Measurements from ENCODE around the gene GRM4.
"Not testable (repeated sequence)": the region's sequence is repeated elsewhere in the genome, so short reads cannot be mapped to it uniquely, and the experiment has no call there.

Gene GRM4

DNA sequence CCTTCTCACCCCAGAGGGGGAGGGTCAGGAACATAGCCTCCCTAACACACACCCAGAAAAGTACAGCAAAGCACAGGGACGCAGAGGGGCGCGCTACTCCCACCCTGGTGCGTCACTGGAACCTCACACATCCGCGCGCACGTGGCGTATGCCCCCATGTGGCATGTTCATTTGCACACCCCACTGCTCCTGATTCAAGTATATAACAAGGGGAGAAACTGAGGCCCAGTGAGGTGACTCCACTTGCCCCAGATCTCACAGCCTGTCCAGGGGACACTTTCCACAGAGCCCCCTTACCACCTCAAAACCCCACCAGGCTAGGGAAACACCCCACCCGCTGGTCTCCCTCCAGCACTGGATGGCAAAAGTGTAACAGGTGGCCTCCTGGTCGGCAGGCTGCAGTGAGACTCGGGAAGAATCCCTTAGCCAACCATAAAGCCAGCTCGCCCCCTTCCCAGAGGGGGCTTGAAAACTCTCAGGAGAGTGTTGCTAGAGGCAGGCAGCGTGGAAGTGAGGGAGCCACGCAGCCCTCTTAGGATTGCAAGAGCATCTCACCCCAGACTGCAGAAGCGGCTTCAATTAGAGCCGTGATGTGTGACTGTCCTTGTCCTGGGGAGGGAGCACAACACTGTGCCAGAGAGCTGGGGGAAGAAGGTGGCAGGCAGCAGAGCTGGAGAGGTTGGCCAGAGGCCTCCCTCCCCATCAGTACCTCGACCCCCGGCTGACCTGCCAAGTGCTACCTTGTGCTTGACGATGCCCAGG is at the start of gene GRM4:
GRM4 (minus strand) TSS at position 67 of the 762 bp plus-strand sequence. CDS start 12,591 bp downstream, outside the sequence.
- Histone ChIP-seq H3K9me3 (ENCODE audit: control insufficient read depth, low read length) (no peaks in the 10 kb centered on the region), H3K4me3 (ENCODE audit: low read length) (peak within 1 kb of the TSS; percentile 72), H3K27me3 (replicated peaks; ENCODE audit: control insufficient read depth, insufficient read depth, low read length) (peaks cover 66% of the 10 kb centered on the region), H3K9ac (ENCODE audit: low read length) (no peak within 1 kb of the TSS), H3K36me3 (ENCODE audit: control insufficient read depth, insufficient read depth, low read length, severe bottlenecking) (no peaks in the 10 kb centered on the region), H3K4me1 (ENCODE audit: control insufficient read depth, insufficient read depth, low read length) (no peaks in the 10 kb centered on the region)
- DNase-seq (ENCODE audit: low read depth) = no peak

DNA sequence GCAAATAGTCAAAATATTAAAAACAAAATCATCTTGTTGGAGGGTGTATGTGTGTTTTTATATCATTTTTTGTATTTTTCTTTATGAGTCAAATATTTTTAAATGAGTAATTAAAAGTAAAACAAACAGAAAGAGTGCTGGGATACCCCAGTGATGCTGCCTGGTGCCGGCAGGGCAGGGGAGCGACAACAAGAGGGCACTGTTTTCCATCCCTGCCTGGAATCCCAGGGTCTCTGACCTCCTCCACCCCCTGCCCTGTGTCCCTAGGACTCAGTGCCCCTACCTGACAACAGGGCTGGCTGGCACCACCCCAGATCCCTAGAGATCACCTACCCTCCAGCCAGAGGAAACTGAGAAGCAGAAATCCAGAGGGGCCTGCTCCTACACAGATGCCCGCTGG is 48.9 kb upstream of the GRM4 start:
- H3K4me1 ChIP-seq (ENCODE audit: control insufficient read depth, insufficient read depth, low read length) = peaks cover 6% of the 10 kb centered on the region
- no peaks in the 10 kb centered on the region for H3K9me3 ChIP-seq (ENCODE audit: control insufficient read depth, low read length)
- no peak for DNase-seq (ENCODE audit: low read depth)
- H3K36me3 ChIP-seq (ENCODE audit: control insufficient read depth, insufficient read depth, low read length, severe bottlenecking) = no peaks in the 10 kb centered on the region
- no peak overlapping the region for H3K4me3 ChIP-seq (ENCODE audit: low read length)
- H3K9ac ChIP-seq (ENCODE audit: low read length) = no peak overlapping the region
- H3K27me3 ChIP-seq (replicated peaks; ENCODE audit: control insufficient read depth, insufficient read depth, low read length) = no peaks in the 10 kb centered on the region

DNA sequence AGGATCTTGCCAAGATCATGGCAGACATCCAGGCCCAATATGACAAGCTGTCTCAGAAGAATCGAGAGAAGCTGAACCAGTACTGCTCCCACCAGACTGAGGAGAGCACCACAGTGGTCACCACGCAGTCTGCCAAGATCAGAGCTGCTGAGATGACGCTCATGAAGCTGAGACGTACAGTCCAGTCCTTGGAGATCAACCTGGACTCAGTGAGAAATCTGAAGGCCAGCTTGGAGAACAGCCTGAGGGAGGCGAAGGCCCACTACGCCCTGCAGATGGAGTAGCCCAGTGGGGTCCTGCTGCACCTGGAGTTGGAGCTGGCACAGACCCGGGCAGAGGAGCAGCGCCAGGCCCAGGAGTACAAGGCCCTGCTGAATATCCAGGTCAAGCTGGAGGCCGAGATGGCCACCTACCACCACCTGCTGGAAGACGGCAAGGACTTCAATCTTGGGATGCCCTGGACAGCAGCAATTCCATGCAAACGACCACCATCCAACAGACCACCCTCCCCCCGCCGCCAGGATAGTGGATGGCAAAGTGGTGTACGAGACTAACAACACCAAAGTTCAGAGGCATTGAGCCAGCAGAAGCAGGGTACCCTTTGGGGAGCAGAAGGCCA is 44.7 kb upstream of the GRM4 start:
- Histone ChIP-seq H3K4me1 (ENCODE audit: control insufficient read depth, insufficient read depth, low read length) (no peaks in the 10 kb centered on the region), H3K9ac (ENCODE audit: low read length) (no peak overlapping the region), H3K36me3 (ENCODE audit: control insufficient read depth, insufficient read depth, low read length, severe bottlenecking) (no peaks in the 10 kb centered on the region), H3K4me3 (ENCODE audit: low read length) (no peak overlapping the region), H3K9me3 (ENCODE audit: control insufficient read depth, low read length) (no peaks in the 10 kb centered on the region), H3K27me3 (replicated peaks; ENCODE audit: control insufficient read depth, insufficient read depth, low read length) (no peaks in the 10 kb centered on the region)
- DNase-seq (ENCODE audit: low read depth) = no peak

DNA sequence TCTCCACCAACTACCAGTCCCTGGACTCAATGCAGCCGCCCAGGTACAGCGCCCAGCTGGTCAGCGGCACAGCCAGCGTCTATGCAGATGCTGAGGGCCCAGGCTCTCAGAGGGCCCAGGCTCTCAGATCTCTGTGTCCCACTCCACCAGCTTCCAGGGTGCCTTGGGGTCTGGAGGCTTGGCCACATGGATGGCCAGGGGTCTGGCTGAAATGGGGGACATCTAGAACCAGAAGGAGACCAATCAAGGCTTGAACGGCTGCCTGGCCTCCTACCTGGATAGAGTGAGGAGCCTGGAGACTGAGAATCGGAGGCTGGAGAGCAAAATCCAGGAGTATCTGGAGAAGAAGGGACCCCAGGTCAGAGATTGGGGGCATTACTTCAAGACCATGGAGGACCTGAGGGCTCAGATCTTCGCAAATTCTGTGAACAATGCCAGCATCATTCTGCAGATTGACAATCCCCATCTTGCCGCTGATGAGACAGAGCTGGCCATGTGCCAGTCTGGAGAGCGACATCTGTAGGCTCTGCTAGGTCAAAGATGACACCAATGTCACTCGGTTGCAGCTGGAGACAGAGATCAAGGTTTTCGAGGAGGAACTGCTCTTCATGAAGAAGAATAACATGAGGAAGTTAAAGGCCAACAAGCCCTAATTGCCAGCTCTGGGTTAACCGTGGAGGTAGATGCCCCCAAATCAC is 44.1 kb upstream of the GRM4 start:
- H3K27me3 ChIP-seq (replicated peaks; ENCODE audit: control insufficient read depth, insufficient read depth, low read length) = no peaks in the 10 kb centered on the region
- no peaks in the 10 kb centered on the region for H3K9me3 ChIP-seq (ENCODE audit: control insufficient read depth, low read length)
- no peaks in the 10 kb centered on the region for H3K4me1 ChIP-seq (ENCODE audit: control insufficient read depth, insufficient read depth, low read length)
- no peak overlapping the region for H3K4me3 ChIP-seq (ENCODE audit: low read length)
- H3K9ac ChIP-seq (ENCODE audit: low read length) = no peak overlapping the region
- H3K36me3 ChIP-seq (ENCODE audit: control insufficient read depth, insufficient read depth, low read length, severe bottlenecking) = no peaks in the 10 kb centered on the region
- no peak for DNase-seq (ENCODE audit: low read depth)

DNA sequence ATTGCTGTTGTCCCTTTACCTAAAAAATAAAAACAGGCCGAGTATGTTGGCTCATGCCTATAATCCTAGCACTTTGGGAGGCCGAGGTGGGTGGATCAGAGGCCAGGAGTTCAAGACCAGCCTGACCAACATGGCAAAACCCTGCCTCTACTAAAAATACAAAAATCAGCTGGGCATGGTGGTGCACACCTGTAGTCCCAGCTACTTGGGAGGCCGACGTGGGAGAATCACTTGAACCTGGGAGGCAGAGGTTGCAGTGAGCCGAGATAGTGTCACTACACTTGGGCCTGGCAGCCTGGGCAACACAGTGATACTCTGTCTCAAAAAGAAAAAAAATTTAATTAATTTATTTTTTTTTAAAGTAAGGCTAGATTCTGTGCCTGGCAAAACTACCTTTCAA is 38.8 kb upstream of the GRM4 start:
- not testable (repeated sequence) for H3K4me3 ChIP-seq (ENCODE audit: low read length); H3K36me3 ChIP-seq (ENCODE audit: control insufficient read depth, insufficient read depth, low read length, severe bottlenecking); H3K4me1 ChIP-seq (ENCODE audit: control insufficient read depth, insufficient read depth, low read length); DNase-seq (ENCODE audit: low read depth); H3K9ac ChIP-seq (ENCODE audit: low read length); H3K9me3 ChIP-seq (ENCODE audit: control insufficient read depth, low read length); H3K27me3 ChIP-seq (replicated peaks; ENCODE audit: control insufficient read depth, insufficient read depth, low read length)

DNA sequence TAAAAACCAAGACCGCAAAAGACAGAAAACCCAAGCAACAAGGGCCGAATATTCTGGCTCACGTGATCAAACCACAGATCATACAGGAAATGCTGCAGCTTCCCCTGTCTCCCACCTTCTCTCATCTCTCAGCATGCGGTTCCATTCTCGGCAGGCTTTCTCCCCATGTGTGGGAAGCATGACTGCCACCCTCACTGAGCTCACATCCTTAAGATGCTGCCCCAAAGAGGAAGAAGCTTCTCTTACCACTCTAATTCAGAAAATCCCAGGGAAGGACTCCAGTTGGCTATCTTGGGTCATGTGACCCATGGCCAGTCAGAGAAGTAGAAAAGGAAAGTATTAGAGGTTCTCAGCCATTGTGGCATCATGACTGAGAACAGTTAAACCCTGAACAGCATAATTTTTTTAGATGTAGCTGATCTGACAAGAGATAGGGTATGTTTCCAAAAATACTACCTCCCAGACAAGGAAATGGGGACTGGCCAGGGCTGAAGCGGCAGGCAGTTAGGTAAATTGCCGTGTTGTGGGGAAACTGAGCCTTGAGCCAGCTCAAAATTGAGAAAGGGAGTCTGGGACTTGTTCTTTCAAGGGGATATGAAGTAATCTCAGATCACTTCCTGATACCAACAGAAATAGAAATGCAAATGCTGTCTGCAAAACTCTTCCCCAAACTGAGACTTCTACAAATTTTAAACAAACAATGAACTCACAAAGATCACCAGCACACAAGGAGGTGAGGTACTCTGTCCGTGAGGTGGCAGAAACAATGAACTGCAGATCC is 37.1 kb upstream of the GRM4 start:
- Histone ChIP-seq H3K9ac (ENCODE audit: low read length) (no peak overlapping the region), H3K4me3 (ENCODE audit: low read length) (no peak overlapping the region), H3K36me3 (ENCODE audit: control insufficient read depth, insufficient read depth, low read length, severe bottlenecking) (no peaks in the 10 kb centered on the region), H3K27me3 (replicated peaks; ENCODE audit: control insufficient read depth, insufficient read depth, low read length) (peaks cover 17% of the 10 kb centered on the region), H3K4me1 (ENCODE audit: control insufficient read depth, insufficient read depth, low read length) (no peaks in the 10 kb centered on the region), H3K9me3 (ENCODE audit: control insufficient read depth, low read length) (peaks cover 8% of the 10 kb centered on the region)
- no peak for DNase-seq (ENCODE audit: low read depth)

DNA sequence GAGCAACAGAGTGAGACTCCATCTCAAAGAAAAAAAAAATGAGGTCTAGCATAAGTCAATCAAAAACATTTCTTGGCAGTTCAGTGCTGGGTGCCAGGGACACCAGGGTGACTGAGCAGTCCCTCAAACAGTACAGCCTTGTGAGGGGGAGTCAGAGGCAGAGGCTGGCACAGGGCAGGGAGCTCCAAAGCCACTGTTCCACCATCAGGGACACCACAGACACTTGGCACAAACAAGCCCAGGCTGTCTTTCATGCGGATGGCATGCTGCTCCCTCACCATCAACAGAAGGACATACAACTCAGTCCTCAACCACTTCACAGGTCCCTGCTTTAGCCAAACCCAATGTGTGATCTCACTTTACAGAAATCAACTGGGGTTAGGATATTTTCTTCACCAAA is 36.0 kb upstream of the GRM4 start:
- H3K4me1 ChIP-seq (ENCODE audit: control insufficient read depth, insufficient read depth, low read length) = no peaks in the 10 kb centered on the region
- H3K4me3 ChIP-seq (ENCODE audit: low read length) = no peak overlapping the region
- peaks cover 8% of the 10 kb centered on the region for H3K9me3 ChIP-seq (ENCODE audit: control insufficient read depth, low read length)
- H3K9ac ChIP-seq (ENCODE audit: low read length) = no peak overlapping the region
- H3K36me3 ChIP-seq (ENCODE audit: control insufficient read depth, insufficient read depth, low read length, severe bottlenecking) = no peaks in the 10 kb centered on the region
- DNase-seq (ENCODE audit: low read depth) = no peak
- H3K27me3 ChIP-seq (replicated peaks; ENCODE audit: control insufficient read depth, insufficient read depth, low read length) = peaks cover 17% of the 10 kb centered on the region

DNA sequence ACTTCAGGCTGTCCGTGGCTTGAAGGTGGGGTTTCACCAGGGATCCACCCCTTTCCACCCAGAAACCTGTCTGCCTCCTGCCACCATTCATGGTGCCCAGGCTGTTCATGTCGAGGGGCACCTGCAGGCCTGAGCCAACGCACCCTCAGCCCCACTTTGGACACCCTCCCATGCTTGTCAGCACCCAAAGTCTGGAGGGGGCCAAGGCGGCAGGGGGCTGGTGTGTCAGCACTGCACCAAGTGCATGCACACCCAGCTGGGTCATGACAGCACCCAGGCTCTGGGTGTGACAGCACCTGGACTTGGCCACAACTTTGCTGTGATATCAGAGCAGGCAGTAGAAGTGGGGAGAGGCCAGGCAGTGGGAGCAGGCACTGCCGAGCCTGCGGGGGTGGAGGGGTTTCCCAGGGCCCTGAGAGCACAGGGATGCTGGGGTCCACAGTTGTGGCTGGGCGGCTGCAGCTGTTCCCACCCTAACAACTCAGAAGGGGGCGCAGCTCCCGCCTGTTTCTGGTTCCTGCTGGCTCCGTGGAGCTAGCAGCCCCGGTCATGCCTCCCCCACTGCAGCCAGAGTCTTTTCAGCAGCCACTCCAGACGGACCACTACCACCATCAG is 33.3 kb upstream of the GRM4 start:
- no peaks in the 10 kb centered on the region for H3K36me3 ChIP-seq (ENCODE audit: control insufficient read depth, insufficient read depth, low read length, severe bottlenecking)
- DNase-seq (ENCODE audit: low read depth) = no peak
- no peaks in the 10 kb centered on the region for H3K4me1 ChIP-seq (ENCODE audit: control insufficient read depth, insufficient read depth, low read length)
- H3K4me3 ChIP-seq (ENCODE audit: low read length) = no peak overlapping the region
- no peak overlapping the region for H3K9ac ChIP-seq (ENCODE audit: low read length)
- peaks cover 8% of the 10 kb centered on the region for H3K9me3 ChIP-seq (ENCODE audit: control insufficient read depth, low read length)
- H3K27me3 ChIP-seq (replicated peaks; ENCODE audit: control insufficient read depth, insufficient read depth, low read length) = peaks cover 17% of the 10 kb centered on the region

DNA sequence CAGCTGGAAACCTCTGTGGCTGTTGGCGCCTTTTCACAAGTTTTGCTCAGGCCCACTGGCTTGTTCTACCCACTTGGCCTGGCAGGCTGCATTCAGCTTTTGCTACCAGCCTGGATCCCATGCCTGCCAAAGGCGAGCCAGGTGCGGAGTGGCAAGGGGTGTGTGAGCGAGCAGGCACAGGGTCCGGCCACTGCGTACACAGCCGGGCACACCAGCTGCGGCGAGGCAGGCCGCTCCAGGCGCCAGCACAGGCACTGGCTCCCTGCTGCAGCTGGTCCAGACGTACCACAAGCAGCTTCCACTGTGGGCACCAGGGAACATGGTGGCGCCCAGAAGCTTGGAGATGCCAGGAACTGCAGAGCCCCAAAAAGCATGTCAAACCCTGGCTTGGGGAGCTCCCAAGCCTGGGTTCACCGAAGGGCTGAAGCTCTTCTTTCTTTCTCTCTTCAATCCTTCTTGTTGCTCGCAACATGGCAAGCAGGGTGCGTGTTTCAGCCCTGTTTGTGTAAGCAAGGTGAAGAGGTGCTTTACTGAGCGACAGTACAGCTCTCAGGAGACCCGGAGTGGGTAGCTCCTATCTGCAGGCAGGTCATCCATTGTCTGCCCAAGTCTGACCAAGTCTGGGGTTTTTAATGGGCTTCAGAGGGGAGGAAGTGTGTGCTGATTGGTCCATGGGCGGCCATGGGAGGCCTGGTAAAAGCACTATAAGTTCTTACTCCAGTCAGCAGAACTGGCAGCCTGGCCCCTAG is 32.6 kb upstream of the GRM4 start:
- H3K9ac ChIP-seq (ENCODE audit: low read length) = no peak overlapping the region
- no peaks in the 10 kb centered on the region for H3K4me1 ChIP-seq (ENCODE audit: control insufficient read depth, insufficient read depth, low read length)
- peaks cover 5% of the 10 kb centered on the region for H3K9me3 ChIP-seq (ENCODE audit: control insufficient read depth, low read length)
- H3K4me3 ChIP-seq (ENCODE audit: low read length) = no peak overlapping the region
- DNase-seq (ENCODE audit: low read depth) = no peak
- H3K27me3 ChIP-seq (replicated peaks; ENCODE audit: control insufficient read depth, insufficient read depth, low read length) = peaks cover 17% of the 10 kb centered on the region
- H3K36me3 ChIP-seq (ENCODE audit: control insufficient read depth, insufficient read depth, low read length, severe bottlenecking) = no peaks in the 10 kb centered on the region

DNA sequence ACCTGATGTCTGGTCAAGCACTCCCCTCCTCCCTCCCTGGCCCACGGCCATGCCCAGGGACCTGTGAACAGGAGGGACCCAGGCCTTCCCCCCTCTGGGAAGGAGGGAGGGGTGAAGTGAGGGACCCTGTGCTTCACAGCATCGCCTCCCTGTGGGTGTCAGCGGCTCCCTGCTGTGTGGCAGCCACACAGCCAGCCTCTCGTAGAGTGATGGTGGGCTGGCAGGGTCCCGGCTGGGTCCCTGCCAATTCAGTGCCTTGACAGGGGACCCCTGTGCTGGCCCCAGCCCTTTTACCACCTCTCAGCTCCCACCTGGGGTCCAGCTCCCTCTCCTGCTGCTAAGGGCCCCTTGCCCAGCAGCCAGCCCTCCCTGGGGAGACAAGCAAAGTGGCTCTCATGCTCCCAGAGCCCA is 31.3 kb upstream of the GRM4 start:
- no peak overlapping the region for H3K9ac ChIP-seq (ENCODE audit: low read length)
- H3K27me3 ChIP-seq (replicated peaks; ENCODE audit: control insufficient read depth, insufficient read depth, low read length) = peaks cover 17% of the 10 kb centered on the region
- no peaks in the 10 kb centered on the region for H3K36me3 ChIP-seq (ENCODE audit: control insufficient read depth, insufficient read depth, low read length, severe bottlenecking)
- no peaks in the 10 kb centered on the region for H3K9me3 ChIP-seq (ENCODE audit: control insufficient read depth, low read length)
- no peak for DNase-seq (ENCODE audit: low read depth)
- H3K4me3 ChIP-seq (ENCODE audit: low read length) = no peak overlapping the region
- no peaks in the 10 kb centered on the region for H3K4me1 ChIP-seq (ENCODE audit: control insufficient read depth, insufficient read depth, low read length)

All from adipocyte (in vitro differentiated cells).